ENCODE measurements around the gene VPS54.

GRCh38 chr2:64003239-64003638 lies 16.0 kb downstream of the VPS54 start:
- no peak for TF ChIP-seq POLR2A (IDR thresholded peaks at IDR 0.05; ENCODE audit: borderline replicate concordance, extremely low read depth, insufficient read depth, insufficient read length)
- no peak for TF ChIP-seq ELF1 (IDR thresholded peaks at IDR 0.05; ENCODE audit: borderline replicate concordance, low read depth)
- TF ChIP-seq, protein P1, sequence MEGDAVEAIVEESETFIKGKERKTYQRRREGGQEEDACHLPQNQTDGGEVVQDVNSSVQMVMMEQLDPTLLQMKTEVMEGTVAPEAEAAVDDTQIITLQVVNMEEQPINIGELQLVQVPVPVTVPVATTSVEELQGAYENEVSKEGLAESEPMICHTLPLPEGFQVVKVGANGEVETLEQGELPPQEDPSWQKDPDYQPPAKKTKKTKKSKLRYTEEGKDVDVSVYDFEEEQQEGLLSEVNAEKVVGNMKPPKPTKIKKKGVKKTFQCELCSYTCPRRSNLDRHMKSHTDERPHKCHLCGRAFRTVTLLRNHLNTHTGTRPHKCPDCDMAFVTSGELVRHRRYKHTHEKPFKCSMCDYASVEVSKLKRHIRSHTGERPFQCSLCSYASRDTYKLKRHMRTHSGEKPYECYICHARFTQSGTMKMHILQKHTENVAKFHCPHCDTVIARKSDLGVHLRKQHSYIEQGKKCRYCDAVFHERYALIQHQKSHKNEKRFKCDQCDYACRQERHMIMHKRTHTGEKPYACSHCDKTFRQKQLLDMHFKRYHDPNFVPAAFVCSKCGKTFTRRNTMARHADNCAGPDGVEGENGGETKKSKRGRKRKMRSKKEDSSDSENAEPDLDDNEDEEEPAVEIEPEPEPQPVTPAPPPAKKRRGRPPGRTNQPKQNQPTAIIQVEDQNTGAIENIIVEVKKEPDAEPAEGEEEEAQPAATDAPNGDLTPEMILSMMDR (IDR thresholded peaks at IDR 0.05 in 2 of 3, conservative IDR thresholded peaks at IDR 0.05 in 1 of 3; ENCODE audit: borderline replicate concordance in 1 of 3, insufficient read depth in 1 of 3, low read depth in 2 of 3, low read length in 2 of 3): no peak
